Measurements from ENCODE around the gene USP34.

- TF ChIP-seq CTCF (IDR thresholded peaks at IDR 0.05) (no peak), EP300 (IDR thresholded peaks at IDR 0.05) (no peak), POLR2A (IDR thresholded peaks at IDR 0.05) (no peak)
Observed at GRCh38 chr2:61241266-61241665, 229.6 kb downstream of the USP34 start.

All from gastroesophageal sphincter (tissue), 3 donors.